HCT116 (cell line): Measurements from ENCODE around the gene DPP9. TPM values are rescaled to one million over a fixed set of nuclear protein-coding genes. Genes with fewer than 3 reads are reported as not detected.

Experiments
- ATAC-seq: fragments of 200-7000 bp; cut with Tn5 transposase; 2 replicates; pipeline ENCODE4 v1.9.1; 2020; ENCODE audit warnings: mild to moderate bottlenecking, moderate library complexity
- BruUV-seq: library from RNA; stranded (reverse); fragments of 400-500 nt; replicated peaks from 2 replicates; lab custom pipeline; 2021; lab: Mats Ljungman, UMichigan
- CTCF ChIA-PET: fragments of 300-600 bp; sonication (Branson Sonifier 250); formaldehyde crosslinking; loops from one replicate; lab custom pipeline; 2021; ENCODE audit warnings: antibody characterized with exemption; lab: Charles Lee
- POLR2A ChIA-PET: fragments of 300-600, 350-600 bp; sonication (Branson Sonifier 250); formaldehyde crosslinking; loops from one replicate; lab custom pipeline; 2021; ENCODE audit warnings: antibody characterized with exemption; lab: Charles Lee
- RAD21 ChIA-PET, 2 experiments: fragments of 300-600 bp; sonication (Branson Sonifier 250); formaldehyde crosslinking; loops; one replicate each; lab custom pipeline; 2023; ENCODE audit warnings: low total read pairs in 2 of 2; ENCODE audit not compliant: uncharacterized antibody in 2 of 2, unreplicated experiment in 2 of 2, low non-redundant PET in 1 of 2; lab: Charles Lee
- DNase-seq: peaks from one replicate; pipeline ENCODE4 v3.0.0-alpha.2; 2010; ENCODE audit warnings: low read depth, low spot score
- H2AFZ ChIP-seq: fragments of 200-600 bp; shearing (Covaris generic), sonication (generic); 2 replicates; pipeline ENCODE4 v1.6.1; 2017; ENCODE audit warnings: low read depth, mixed run types, mixed read lengths, antibody characterized with exemption, low read length; ENCODE audit not compliant: poor library complexity, severe bottlenecking
- H3K27ac ChIP-seq: 2 replicates; pipeline ENCODE4 v1.5.1; 2012; ENCODE audit warnings: low read depth, low read length
- H3K27me3 ChIP-seq: fragments of 200-600 bp; sonication (generic); 2 replicates; pipeline ENCODE4 v1.6.1; 2016; ENCODE audit warnings: mixed run types, low read length, mixed read lengths; ENCODE audit not compliant: insufficient read depth
- H3K36me3 ChIP-seq, 2 experiments: fragments of 200-500 bp in 1 of 2; fragments of 200-600 bp in 1 of 2; sonication (Bioruptor generic) in 1 of 2; sonication (generic) in 1 of 2; 2 replicates each; pipeline versions ENCODE4 v1.5.1 to v1.6.1; 2014 to 2016; ENCODE audit warnings: low read length in 2 of 2, inconsistent platforms in 1 of 2, mixed read lengths in 1 of 2, mixed run types in 1 of 2; ENCODE audit not compliant: insufficient read depth in 2 of 2, control insufficient read depth in 1 of 2
- H3K4me1 ChIP-seq, 2 experiments: fragments of 200-600 bp in 1 of 2; sonication (generic) in 1 of 2; 2 replicates each; pipeline versions ENCODE4 v1.5.1 to v1.6.1; 2012 to 2017; ENCODE audit warnings: low read length in 2 of 2, inconsistent platforms in 1 of 2, mild to moderate bottlenecking in 1 of 2, mixed read lengths in 1 of 2, mixed run types in 1 of 2, moderate library complexity in 1 of 2; ENCODE audit not compliant: insufficient read depth in 2 of 2, control insufficient read depth in 1 of 2
- H3K4me2 ChIP-seq: fragments of 200-600 bp; sonication (generic); 2 replicates; pipeline ENCODE4 v1.6.1; 2017; ENCODE audit warnings: mixed run types, low read length, mixed read lengths
- H3K4me3 ChIP-seq, 2 experiments: fragments of 200-600 bp in 1 of 2; sonication (generic) in 1 of 2; replicated peaks in 1 of 2; 2 replicates each; pipeline ENCODE4 v1.5.1; 2011 to 2016; ENCODE audit warnings: low read length in 2 of 2, control low read depth in 1 of 2, low read depth in 1 of 2, mild to moderate bottlenecking in 1 of 2, mixed read lengths in 1 of 2, mixed run types in 1 of 2
- H3K79me2 ChIP-seq: fragments of 200-600 bp; sonication (generic); 2 replicates; pipeline ENCODE4 v1.6.1; 2017; ENCODE audit warnings: mild to moderate bottlenecking, mixed run types, low read length, moderate library complexity, mixed read lengths; ENCODE audit not compliant: insufficient read depth
- H3K9ac ChIP-seq: fragments of 200-600 bp; sonication (generic); 2 replicates; pipeline ENCODE4 v1.6.1; 2016; ENCODE audit warnings: low read length, mixed read lengths
- H3K9me2 ChIP-seq: fragments of 200-600 bp; sonication (generic), shearing (Covaris generic); 2 replicates; pipeline ENCODE4 v1.6.1; 2017; ENCODE audit warnings: mixed run types, mild to moderate bottlenecking, moderate library complexity; ENCODE audit not compliant: insufficient read depth
- H3K9me3 ChIP-seq, 2 experiments: fragments of 200-500 bp in 1 of 2; fragments of 200-600 bp in 1 of 2; sonication (Bioruptor generic) in 1 of 2; sonication (generic) in 1 of 2; 2 replicates each; pipeline ENCODE4 v1.6.1; 2014 to 2017; ENCODE audit warnings: low read length in 2 of 2, mixed read lengths in 2 of 2, inconsistent platforms in 1 of 2, low read depth in 1 of 2, mild to moderate bottlenecking in 1 of 2, mixed run types in 1 of 2, moderate library complexity in 1 of 2; ENCODE audit not compliant: control insufficient read depth in 1 of 2, insufficient read depth in 1 of 2
- H4K20me1 ChIP-seq: fragments of 200-600 bp; sonication (generic), shearing (Covaris generic); 2 replicates; pipeline ENCODE4 v1.6.1; 2017; ENCODE audit warnings: mixed run types, mild to moderate bottlenecking, moderate library complexity; ENCODE audit not compliant: insufficient read depth
- CTCF ChIP-seq, 3 experiments: fragments of 200-600 bp in 1 of 3; sonication (generic) in 1 of 3; IDR thresholded peaks in 2 of 3; conservative IDR thresholded peaks in 1 of 3; 2 replicates each; pipeline ENCODE4 v1.5.1; 2012 to 2017; ENCODE audit warnings: low read depth in 2 of 3, low read length in 2 of 3, antibody characterized with exemption in 1 of 3, borderline replicate concordance in 1 of 3, control low read depth in 1 of 3, mild to moderate bottlenecking in 1 of 3, mixed read lengths in 1 of 3, mixed run types in 1 of 3, moderate library complexity in 1 of 3; ENCODE audit not compliant: insufficient read depth in 1 of 3
- EGR1 ChIP-seq: IDR thresholded peaks from 2 replicates; pipeline ENCODE4 v1.6.1; 2012; ENCODE audit warnings: low read depth
- ELF1 ChIP-seq: IDR thresholded peaks from 2 replicates; pipeline ENCODE4 v1.6.1; 2012; ENCODE audit warnings: low read depth, borderline replicate concordance
- EZH2 ChIP-seq: fragments of 200-600 bp; sonication (generic); IDR thresholded peaks from 2 replicates; pipeline ENCODE4 v1.6.1; 2017; ENCODE audit warnings: antibody characterized with exemption, mixed run types
- FOSL1 ChIP-seq: IDR thresholded peaks from 2 replicates; pipeline ENCODE4 v1.6.1; 2012; ENCODE audit warnings: low read depth
- POLR2A ChIP-seq: IDR thresholded peaks from 2 replicates; pipeline ENCODE4 v1.7.0; 2011; ENCODE audit warnings: borderline replicate concordance; ENCODE audit not compliant: insufficient read depth, insufficient read length; ENCODE audit errors: extremely low read depth
- POLR2AphosphoS5 ChIP-seq: IDR thresholded peaks from 2 replicates; pipeline ENCODE4 v1.6.1; 2011; ENCODE audit warnings: mild to moderate bottlenecking, low read depth, low read length, moderate library complexity
- RAD21 ChIP-seq: IDR thresholded peaks from 2 replicates; pipeline ENCODE4 v1.6.1; 2012; ENCODE audit warnings: low read depth, mild to moderate bottlenecking
- SP1 ChIP-seq: IDR thresholded peaks from 2 replicates; pipeline ENCODE4 v1.6.1; 2012; ENCODE audit warnings: low read depth
- SRF ChIP-seq: IDR thresholded peaks from 2 replicates; pipeline ENCODE4 v1.6.1; 2012; ENCODE audit warnings: low read depth
- ZFX ChIP-seq: fragments of 450-650 bp; IDR thresholded peaks from 2 replicates; pipeline ENCODE4 v1.6.1; 2017
- ZNF274 ChIP-seq: fragments of 200-500 bp; sonication (Bioruptor generic); IDR thresholded peaks from 2 replicates; pipeline ENCODE4 v1.6.1; 2014; ENCODE audit warnings: mild to moderate bottlenecking, low read depth, low read length, inconsistent platforms
- intact Hi-C: fragments of 100-400 bp; cut with micrococcal nuclease; formaldehyde crosslinking; loops from 2 replicates; pipeline ENCODE4 v1.10.0; 2022
- total RNA-seq: library from RNA; stranded (reverse); gene quantifications from one replicate; pipeline ENCODE4 v1.2.1, GENCODE V29; 2021; ENCODE audit not compliant: unreplicated experiment

DPP9 gene
- total RNA-seq, 1 experiment from 2014 or later: 67.6 TPM

GRCh38 chr19:4772566-4772965 is 48.9 kb upstream of the DPP9 start:
- no TSS peak for BruUV-seq
- no peaks in the 10 kb centered on the region for H4K20me1 ChIP-seq
- no peak overlapping the region for H3K27ac ChIP-seq
- H3K9ac ChIP-seq: no peak overlapping the region
- no peak overlapping the region for H3K4me3 ChIP-seq
- POLR2A ChIA-PET: no interaction called here
- no peak overlapping the region for H3K4me2 ChIP-seq
- TF ChIP-seq SRF (no peak), SP1 (no peak), RAD21 (no peak), ELF1 (no peak), ZFX (no peak), EGR1 (no peak), ZNF274 (no peak), FOSL1 (no peak), POLR2AphosphoS5 (no peak), POLR2A (no peak), EZH2 (no peak), CTCF (IDR thresholded peaks at IDR 0.05 in 2 of 3, conservative IDR thresholded peaks at IDR 0.05 in 1 of 3; ENCODE audit: borderline replicate concordance in 1 of 3, insufficient read depth in 1 of 3, low read depth in 2 of 3, low read length in 2 of 3) (no peak)
- TF ChIP-seq, all 23 proteins: peak for 0
- no peak for ATAC-seq
- Histone ChIP-seq H2AFZ (no peak overlapping the region), H3K79me2 (no peaks in the 10 kb centered on the region), H3K27me3 (0 out of 2 replicates have a peak, but pooled peaks cover 4% of the 10 kb centered on the region), H3K36me3 (no peaks in the 10 kb centered on the region), H3K4me1 (peaks cover 10 to 21% of the 10 kb centered on the region in 2 experiments), H3K9me3 (no peaks in the 10 kb centered on the region), H3K9me2 (no peaks in the 10 kb centered on the region)
- CTCF ChIA-PET: no interaction called here
- intact Hi-C loops: no loop called here
- RAD21 ChIA-PET: no interaction called here
- no peak for DNase-seq
